Measurements from ENCODE around the gene C10orf90.

C10orf90 gene

DNA sequence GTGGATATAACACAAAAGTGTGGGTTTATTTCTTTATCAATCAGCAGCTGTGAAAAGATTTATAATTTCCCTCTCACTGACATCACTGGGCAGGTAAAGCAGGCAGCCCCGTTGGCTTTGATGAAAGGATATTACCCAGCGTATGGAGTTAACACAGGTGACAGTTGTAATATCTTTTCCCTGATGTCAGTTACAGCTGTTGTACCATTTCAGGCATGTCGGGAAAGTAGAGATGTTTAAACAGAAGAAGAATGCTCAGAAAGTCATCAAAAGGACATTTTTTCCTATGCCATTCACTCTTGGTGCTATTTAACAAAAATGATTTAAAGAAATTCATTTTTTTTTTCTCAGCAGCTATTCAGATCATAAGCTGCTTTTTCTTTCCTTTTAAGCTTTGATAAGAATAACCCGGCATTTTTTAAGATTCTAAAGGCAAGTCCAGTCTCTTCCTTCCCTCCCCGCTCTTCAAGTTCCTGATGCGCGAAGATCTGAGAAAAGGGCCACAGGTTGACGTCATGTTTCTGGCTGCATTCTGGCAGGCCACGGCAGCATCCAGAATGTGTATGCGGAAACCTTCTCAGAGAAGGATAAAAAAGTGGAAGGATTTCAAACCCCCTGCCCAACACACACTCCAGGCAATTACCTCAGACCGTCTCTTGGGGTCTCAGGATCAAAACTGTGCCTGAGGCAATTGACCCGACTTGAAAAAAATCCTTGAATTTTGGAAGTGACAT lies 249.8 kb downstream of the C10orf90 start (continued):
- TF ChIP-seq, protein P1, sequence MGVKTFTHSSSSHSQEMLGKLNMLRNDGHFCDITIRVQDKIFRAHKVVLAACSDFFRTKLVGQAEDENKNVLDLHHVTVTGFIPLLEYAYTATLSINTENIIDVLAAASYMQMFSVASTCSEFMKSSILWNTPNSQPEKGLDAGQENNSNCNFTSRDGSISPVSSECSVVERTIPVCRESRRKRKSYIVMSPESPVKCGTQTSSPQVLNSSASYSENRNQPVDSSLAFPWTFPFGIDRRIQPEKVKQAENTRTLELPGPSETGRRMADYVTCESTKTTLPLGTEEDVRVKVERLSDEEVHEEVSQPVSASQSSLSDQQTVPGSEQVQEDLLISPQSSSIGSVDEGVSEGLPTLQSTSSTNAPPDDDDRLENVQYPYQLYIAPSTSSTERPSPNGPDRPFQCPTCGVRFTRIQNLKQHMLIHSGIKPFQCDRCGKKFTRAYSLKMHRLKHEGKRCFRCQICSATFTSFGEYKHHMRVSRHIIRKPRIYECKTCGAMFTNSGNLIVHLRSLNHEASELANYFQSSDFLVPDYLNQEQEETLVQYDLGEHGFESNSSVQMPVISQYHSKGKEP (tag by site-specific recombination; IDR thresholded peaks at IDR 0.05), result no peak
- TF ChIP-seq REPIN1 (tag by site-specific recombination; IDR thresholded peaks at IDR 0.05; ENCODE audit: low read depth) (no peak), SCRT2 (tag by site-specific recombination; IDR thresholded peaks at IDR 0.05) (no peak), OSR2 (tag by site-specific recombination; IDR thresholded peaks at IDR 0.05) (no peak), ZBTB20 (tag by site-specific recombination; IDR thresholded peaks at IDR 0.05) (no peak)

DNA sequence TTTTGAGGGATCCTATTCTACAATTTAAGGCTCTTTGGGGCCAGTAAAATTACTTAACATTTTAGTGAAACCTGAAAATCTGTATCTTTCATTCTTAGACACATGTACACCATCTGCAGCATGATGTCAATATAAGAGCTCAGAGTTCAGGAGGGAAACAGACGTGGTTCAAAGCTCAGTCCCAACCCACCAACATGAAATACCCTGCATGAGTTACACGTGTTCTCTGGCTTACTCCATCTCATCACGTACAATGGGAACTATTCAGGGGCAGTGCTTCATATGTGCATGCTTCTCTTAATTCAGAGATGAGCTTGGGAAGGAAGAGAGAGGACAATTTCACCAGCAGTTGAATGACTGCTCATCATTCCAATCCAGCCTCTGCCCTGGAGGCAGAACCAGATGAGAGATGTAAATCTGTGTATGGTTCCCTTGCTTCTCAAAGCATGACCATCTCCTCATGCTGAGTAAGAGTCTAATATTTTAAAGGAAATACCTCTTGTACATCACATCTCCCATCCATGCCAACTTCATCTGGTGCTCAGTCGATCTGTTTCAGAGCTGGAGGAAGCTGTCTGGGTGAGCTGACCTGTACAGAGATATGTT lies 253.2 kb downstream of the C10orf90 start:
- TF ChIP-seq GFI1B (tag by site-specific recombination; IDR thresholded peaks at IDR 0.05), result no peak
- TF ChIP-seq ZNF211 (tag by site-specific recombination; IDR thresholded peaks at IDR 0.05; ENCODE audit: low read depth), result no peak
- no peak for TF ChIP-seq ZNF324 (tag by site-specific recombination; IDR thresholded peaks at IDR 0.05)
- TF ChIP-seq KLF8 (tag by site-specific recombination; IDR thresholded peaks at IDR 0.05), result no peak
- TF ChIP-seq, protein P2, sequence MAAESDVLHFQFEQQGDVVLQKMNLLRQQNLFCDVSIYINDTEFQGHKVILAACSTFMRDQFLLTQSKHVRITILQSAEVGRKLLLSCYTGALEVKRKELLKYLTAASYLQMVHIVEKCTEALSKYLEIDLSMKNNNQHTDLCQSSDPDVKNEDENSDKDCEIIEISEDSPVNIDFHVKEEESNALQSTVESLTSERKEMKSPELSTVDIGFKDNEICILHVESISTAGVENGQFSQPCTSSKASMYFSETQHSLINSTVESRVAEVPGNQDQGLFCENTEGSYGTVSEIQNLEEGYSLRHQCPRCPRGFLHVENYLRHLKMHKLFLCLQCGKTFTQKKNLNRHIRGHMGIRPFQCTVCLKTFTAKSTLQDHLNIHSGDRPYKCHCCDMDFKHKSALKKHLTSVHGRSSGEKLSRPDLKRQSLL (tag by site-specific recombination; IDR thresholded peaks at IDR 0.05), result no peak
- TF ChIP-seq, protein P3, sequence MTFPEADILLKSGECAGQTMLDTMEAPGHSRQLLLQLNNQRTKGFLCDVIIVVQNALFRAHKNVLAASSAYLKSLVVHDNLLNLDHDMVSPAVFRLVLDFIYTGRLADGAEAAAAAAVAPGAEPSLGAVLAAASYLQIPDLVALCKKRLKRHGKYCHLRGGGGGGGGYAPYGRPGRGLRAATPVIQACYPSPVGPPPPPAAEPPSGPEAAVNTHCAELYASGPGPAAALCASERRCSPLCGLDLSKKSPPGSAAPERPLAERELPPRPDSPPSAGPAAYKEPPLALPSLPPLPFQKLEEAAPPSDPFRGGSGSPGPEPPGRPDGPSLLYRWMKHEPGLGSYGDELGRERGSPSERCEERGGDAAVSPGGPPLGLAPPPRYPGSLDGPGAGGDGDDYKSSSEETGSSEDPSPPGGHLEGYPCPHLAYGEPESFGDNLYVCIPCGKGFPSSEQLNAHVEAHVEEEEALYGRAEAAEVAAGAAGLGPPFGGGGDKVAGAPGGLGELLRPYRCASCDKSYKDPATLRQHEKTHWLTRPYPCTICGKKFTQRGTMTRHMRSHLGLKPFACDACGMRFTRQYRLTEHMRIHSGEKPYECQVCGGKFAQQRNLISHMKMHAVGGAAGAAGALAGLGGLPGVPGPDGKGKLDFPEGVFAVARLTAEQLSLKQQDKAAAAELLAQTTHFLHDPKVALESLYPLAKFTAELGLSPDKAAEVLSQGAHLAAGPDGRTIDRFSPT (tag by site-specific recombination; IDR thresholded peaks at IDR 0.05), result no peak
- TF ChIP-seq ZNF114 (tag by site-specific recombination; IDR thresholded peaks at IDR 0.05), result no peak
- TF ChIP-seq ZNF10 (tag by site-specific recombination; IDR thresholded peaks at IDR 0.05), result no peak
- TF ChIP-seq SETDB1 (IDR thresholded peaks at IDR 0.05; ENCODE audit: insufficient read length, low read length), result no peak
- no peak for TF ChIP-seq TRIM28 (IDR thresholded peaks at IDR 0.05; ENCODE audit: borderline replicate concordance, low read length)
- ChIA-PET POLR2A (no interaction called here), CTCF (interaction anchor here (0.5 kb wide), 2 partner anchors 33 to 125 kb away, joined by 3 read pairs; no protein-coding TSS in a partner anchor)

DNA sequence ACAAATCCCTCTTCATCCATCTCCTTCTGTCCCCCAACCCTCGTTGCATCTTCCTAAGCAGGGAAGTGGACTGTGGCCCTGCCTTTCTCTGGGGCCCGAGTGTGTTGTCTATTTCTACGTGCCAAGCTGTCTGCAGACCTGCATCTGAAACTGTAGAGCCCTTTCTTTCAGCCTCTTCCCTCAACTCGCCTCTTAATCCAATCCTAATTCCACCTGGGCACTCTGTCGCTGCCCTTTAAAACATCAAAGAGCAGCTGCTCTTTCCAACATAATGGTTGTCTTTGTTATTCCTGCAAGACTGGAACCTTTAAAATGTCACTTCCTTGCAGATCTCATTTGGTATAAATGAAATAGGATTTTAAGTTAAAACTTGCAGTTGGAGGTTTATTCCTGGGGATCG lies 260.7 kb downstream of the C10orf90 start:
- TF ChIP-seq SETDB1 (IDR thresholded peaks at IDR 0.05; ENCODE audit: insufficient read length, low read length) (no peak), ZXDB (tag by site-specific recombination; IDR thresholded peaks at IDR 0.05) (no peak), PRDM1 (tag by site-specific recombination; IDR thresholded peaks at IDR 0.05) (no peak), GLIS2 (tag by site-specific recombination; IDR thresholded peaks at IDR 0.05) (no peak)
- TF ChIP-seq, protein P4, sequence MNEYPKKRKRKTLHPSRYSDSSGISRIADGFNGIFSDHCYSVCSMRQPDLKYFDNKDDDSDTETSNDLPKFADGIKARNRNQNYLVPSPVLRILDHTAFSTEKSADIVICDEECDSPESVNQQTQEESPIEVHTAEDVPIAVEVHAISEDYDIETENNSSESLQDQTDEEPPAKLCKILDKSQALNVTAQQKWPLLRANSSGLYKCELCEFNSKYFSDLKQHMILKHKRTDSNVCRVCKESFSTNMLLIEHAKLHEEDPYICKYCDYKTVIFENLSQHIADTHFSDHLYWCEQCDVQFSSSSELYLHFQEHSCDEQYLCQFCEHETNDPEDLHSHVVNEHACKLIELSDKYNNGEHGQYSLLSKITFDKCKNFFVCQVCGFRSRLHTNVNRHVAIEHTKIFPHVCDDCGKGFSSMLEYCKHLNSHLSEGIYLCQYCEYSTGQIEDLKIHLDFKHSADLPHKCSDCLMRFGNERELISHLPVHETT (tag by site-specific recombination; IDR thresholded peaks at IDR 0.05), result no peak
- POLR2A ChIA-PET, result no interaction called here
- Histone ChIP-seq H3K27ac (ENCODE audit: extremely low read depth, low read depth, low read length) (no peak overlapping the region), H3K36me3 (ENCODE audit: control insufficient read depth in 2 of 2, insufficient read depth in 1 of 2, low read length in 2 of 2) (no peaks in the 10 kb centered on the region), H3K4me1 (ENCODE audit: control insufficient read depth, insufficient read depth, low read length) (no peaks in the 10 kb centered on the region), H3K4me3 (ENCODE audit: low read depth, low read length) (no peak overlapping the region), H3K9me3 (ENCODE audit: control insufficient read depth, insufficient read depth, low read depth, low read length) (no peaks in the 10 kb centered on the region)
- CTCF ChIA-PET, result no interaction called here

More for the DNA sequence above, 253.2 kb downstream of the C10orf90 start:
- Histone ChIP-seq H3K27ac (ENCODE audit: extremely low read depth, low read depth, low read length) (no peak overlapping the region), H3K36me3 (ENCODE audit: control insufficient read depth in 2 of 2, insufficient read depth in 1 of 2, low read length in 2 of 2) (no peaks in the 10 kb centered on the region), H3K4me3 (ENCODE audit: low read depth, low read length) (no peak overlapping the region), H3K9me3 (ENCODE audit: control insufficient read depth, insufficient read depth, low read depth, low read length) (no peaks in the 10 kb centered on the region), H3K4me1 (ENCODE audit: control insufficient read depth, insufficient read depth, low read length) (no peaks in the 10 kb centered on the region)

All from HEK293 (cell line).